ENCODE results near the gene NOX5.
A peak's percentile ranks its signal among the peaks of the same experiment; 100 is the strongest.

Gene NOX5

DNA sequence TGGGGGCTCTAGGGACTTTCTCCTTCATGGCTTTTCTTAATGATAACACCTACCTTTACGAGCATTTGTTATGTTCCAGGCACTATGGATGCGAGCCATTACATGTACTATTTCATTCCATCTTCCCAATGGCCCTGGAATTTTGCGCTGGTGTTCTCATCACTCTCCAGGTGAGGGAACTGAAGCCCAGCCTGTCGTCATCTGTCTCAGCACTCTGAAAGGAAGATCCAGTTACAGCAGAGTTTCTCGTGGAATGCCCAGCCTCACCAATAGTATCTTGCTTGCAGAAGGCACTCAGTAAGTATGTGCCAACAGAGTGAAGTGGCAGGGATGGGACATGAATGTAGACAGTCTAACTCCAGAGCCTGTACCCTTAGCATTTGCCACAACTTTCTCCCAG, 56.8 kb downstream of the NOX5 start:
- H3K4me1 Mint-ChIP-seq, result peaks cover 7% of the 10 kb centered on the region
- peaks cover 2% of the 10 kb centered on the region for H3K9me3 Mint-ChIP-seq
- DNase-seq (ENCODE audit: low spot score in 2 of 2) (no peak), ATAC-seq (no peak)
- H3K4me3 Mint-ChIP-seq, result no peak overlapping the region
- H3K27ac Mint-ChIP-seq, result no peak overlapping the region
- no peaks in the 10 kb centered on the region for H3K36me3 Mint-ChIP-seq

DNA sequence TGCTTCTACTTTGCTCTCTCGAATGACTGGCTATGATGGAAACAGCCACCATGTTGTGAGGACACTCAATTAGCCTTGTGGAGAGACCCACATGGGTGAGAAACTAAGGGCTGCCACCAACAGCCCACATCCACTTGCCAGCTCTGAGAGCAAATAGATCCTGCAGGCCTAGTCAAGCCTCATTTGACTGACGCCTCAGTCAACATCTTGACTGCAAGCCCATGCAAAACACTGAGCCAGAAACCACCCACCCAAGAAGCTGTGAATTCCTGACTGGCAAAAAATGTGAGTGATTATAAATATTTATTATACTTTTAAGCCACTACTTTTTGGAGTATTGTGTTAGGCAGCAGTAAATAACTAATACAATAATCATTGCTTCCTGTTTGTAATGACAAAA, 58.4 kb downstream of the NOX5 start:
- Mint-ChIP-seq H3K9me3 (peaks cover 2% of the 10 kb centered on the region), H3K36me3 (no peaks in the 10 kb centered on the region), H3K4me3 (no peak overlapping the region), H3K27ac (no peak overlapping the region), H3K4me1 (peaks cover 7% of the 10 kb centered on the region)
- ATAC-seq, result no peak
- no peak for DNase-seq (ENCODE audit: low spot score in 2 of 2)

DNA sequence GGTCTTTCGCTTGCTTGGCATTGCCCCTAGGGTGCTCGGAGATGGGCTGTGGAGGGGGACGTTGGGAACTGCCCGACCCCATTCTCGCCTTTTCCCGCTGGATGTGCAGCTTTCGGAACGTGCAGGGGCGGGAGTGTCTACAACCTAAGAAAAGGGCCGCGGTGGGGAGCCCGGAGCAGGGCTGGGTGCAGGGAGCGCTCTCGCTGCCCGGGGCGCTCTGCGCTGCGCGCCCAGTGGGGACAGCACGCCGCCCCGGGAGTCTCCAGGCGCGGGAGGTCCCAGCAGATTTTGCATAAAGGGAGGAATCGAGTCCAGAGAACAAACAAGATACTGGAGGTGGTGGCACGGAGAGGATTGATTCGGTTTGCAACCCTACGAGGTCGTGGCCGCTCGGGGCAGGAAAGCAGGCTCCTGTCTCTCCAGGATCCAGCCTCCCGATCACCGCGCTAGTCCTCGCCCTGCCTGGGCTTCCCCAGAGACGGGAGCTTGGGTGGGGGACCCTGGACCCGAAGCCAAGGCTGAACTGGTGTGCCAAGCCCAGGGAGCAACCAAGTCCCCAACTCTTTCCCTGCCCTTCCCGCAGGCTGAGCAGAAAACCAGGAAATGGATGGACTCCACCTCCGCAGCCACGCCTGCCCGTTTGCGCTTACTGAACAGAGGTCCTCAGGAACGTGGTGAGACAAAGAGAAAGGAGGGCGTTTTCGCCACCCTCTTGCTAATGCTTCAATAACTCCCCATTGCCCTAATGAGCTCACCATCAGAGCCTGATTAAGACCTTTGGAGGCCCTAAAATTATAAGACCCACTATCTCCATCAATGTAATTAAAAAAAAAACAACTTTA, 59.7 kb downstream of the NOX5 start:
- ATAC-seq (no peak), DNase-seq (ENCODE audit: low spot score in 2 of 2) (no peak)
- no peak overlapping the region for H3K27ac Mint-ChIP-seq
- H3K4me1 Mint-ChIP-seq, result peaks cover 7% of the 10 kb centered on the region
- H3K9me3 Mint-ChIP-seq, result peaks cover 2% of the 10 kb centered on the region
- no peak overlapping the region for H3K4me3 Mint-ChIP-seq
- H3K36me3 Mint-ChIP-seq, result no peaks in the 10 kb centered on the region

DNA sequence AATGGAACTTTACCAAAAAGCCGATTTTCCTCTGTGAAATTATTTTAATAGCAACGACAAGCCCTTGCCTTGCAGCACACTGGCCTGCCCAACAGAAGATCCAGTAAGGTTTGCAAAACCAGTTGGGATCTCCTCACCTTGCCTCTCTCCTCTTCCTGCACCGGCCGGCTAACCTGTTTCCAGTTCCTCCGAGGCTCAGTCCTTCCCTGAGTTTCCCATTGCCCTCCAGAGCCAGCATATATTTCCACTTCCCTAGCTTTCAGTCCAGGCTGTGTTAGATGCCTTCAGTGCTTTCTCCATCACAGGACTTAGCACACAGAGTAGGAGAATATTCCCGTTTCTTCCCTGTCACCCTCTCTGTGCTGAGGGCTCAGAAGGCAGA, 60.3 kb downstream of the NOX5 start:
- H3K36me3 Mint-ChIP-seq, result no peaks in the 10 kb centered on the region
- no peak for ATAC-seq
- peaks cover 7% of the 10 kb centered on the region for H3K4me1 Mint-ChIP-seq
- no peak overlapping the region for H3K4me3 Mint-ChIP-seq
- no peak overlapping the region for H3K27ac Mint-ChIP-seq
- H3K9me3 Mint-ChIP-seq, result peaks cover 2% of the 10 kb centered on the region
- DNase-seq (ENCODE audit: low spot score in 2 of 2), result no peak

DNA sequence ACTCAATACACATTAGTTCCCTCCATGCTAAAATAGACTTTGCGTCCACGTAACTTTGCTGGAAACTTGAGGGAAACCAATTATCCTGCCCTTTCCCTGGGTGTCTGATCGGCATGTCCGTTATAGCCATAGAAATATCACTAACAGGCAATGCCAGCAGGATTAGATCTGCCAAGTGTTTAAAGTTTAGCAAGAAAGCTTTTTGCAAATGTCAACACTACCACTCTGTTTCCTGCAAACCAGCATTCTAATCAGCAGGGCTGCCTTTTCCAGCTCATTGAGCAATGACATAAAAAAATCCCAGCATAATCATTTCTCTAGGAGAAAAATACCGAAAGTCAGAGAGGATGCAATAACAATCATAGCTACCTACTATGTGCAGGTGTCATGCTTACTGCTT, 60.9 kb downstream of the NOX5 start:
- H3K4me1 Mint-ChIP-seq, result peaks cover 7% of the 10 kb centered on the region
- no peak overlapping the region for H3K27ac Mint-ChIP-seq
- H3K36me3 Mint-ChIP-seq, result no peaks in the 10 kb centered on the region
- no peak overlapping the region for H3K4me3 Mint-ChIP-seq
- peaks cover 2% of the 10 kb centered on the region for H3K9me3 Mint-ChIP-seq
- DNase-seq (ENCODE audit: low spot score in 2 of 2) (no peak), ATAC-seq (no peak)

DNA sequence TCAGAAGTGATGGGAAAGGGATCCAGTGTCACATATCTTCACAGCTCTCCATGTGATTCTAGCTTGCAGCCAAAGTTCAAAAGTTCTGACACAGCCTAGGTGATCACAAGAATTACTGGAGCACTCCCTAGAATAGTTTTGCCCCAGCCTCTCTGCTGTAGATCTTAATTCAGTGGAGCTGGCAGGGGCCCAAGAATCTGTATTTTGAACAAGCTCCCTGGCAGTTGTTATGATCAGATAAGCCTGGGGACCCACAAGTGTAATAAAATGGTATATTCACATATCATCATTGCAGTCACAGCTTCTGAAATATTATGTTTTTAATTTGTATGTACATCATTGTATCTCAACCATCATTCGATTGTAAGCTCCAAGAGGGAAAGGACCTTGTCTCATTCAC, 62.3 kb downstream of the NOX5 start:
- Mint-ChIP-seq H3K9me3 (no peaks in the 10 kb centered on the region), H3K4me1 (peaks cover 13% of the 10 kb centered on the region), H3K4me3 (no peak overlapping the region), H3K27ac (no peak overlapping the region), H3K36me3 (no peaks in the 10 kb centered on the region)
- ATAC-seq, result no peak
- no peak for DNase-seq (ENCODE audit: low spot score in 2 of 2)

DNA sequence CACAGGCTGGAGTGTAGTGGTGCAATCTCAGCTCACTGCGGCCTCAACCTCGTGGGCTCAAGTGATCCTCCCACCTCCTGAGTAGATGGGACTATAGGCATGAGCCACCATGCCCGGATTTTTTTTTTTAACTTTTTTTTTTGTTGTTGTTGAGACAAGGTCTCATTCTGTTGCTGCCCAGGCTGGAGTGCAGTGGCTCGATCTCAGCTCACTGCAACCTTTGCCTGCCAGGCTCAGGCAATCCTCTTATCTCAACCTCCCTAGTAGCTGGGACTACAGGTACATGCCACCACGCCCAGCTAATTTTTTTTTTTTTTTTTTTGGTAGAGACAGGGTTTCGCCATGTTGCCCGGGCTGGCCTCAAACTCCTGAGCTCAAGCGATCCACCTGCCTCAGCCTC, 64.1 kb downstream of the NOX5 start:
- no peak overlapping the region for H3K4me3 Mint-ChIP-seq
- no peak for DNase-seq (ENCODE audit: low spot score in 2 of 2)
- H3K4me1 Mint-ChIP-seq, result peaks cover 9% of the 10 kb centered on the region
- no peak overlapping the region for H3K27ac Mint-ChIP-seq
- H3K36me3 Mint-ChIP-seq, result no peaks in the 10 kb centered on the region
- H3K9me3 Mint-ChIP-seq, result no peaks in the 10 kb centered on the region
- no peak for ATAC-seq

DNA sequence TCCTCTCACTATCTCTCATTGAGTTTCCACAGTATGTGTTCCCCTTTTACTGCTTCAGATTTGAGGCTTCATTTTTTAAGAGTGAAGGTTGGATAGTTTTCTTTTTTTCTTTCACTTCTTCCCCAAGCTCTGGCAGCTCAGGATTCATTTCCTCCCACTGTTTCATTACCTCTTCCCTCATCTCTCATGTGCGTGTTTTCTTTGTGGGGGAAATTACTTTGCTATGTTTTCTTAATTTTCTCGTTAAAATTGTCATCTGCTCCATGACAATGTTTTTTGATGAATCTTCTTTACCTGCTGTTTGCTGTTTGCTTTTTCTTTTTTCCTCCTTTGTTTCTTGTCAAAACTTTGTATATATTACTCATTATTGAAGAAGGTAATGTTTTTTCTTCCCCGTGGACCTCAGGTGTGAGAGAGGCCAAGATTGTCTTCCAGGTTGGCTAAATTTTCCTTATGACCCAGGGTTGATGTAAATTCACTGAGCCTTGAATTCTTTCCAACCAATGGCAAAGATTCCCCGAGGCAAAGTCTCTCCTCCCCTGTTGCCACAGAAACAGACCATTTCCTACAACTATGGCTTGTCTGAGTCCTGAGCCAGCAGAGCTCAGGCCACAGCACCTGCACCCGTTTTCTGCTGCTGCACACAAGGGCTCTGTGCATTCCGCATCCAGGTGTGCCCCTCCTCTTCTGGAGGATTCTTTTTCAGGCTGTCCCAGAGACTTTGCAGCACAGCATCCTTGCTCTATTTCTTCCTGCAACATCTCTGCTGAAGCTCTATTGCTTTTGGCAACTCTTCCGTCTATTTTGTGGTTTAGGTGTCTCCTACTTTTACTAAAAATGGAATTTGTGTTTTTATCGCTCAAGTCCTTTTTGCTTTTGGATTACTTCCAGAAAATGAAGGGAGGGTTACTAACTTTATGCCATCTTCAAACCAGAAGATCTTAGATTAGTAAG, 66.1 kb downstream of the NOX5 start:
- H3K27ac Mint-ChIP-seq, result no peak overlapping the region
- no peaks in the 10 kb centered on the region for H3K36me3 Mint-ChIP-seq
- no peaks in the 10 kb centered on the region for H3K9me3 Mint-ChIP-seq
- H3K4me1 Mint-ChIP-seq, result peaks cover 6% of the 10 kb centered on the region
- no peak overlapping the region for H3K4me3 Mint-ChIP-seq
- DNase-seq (ENCODE audit: low spot score in 2 of 2) (no peak), ATAC-seq (no peak)

DNA sequence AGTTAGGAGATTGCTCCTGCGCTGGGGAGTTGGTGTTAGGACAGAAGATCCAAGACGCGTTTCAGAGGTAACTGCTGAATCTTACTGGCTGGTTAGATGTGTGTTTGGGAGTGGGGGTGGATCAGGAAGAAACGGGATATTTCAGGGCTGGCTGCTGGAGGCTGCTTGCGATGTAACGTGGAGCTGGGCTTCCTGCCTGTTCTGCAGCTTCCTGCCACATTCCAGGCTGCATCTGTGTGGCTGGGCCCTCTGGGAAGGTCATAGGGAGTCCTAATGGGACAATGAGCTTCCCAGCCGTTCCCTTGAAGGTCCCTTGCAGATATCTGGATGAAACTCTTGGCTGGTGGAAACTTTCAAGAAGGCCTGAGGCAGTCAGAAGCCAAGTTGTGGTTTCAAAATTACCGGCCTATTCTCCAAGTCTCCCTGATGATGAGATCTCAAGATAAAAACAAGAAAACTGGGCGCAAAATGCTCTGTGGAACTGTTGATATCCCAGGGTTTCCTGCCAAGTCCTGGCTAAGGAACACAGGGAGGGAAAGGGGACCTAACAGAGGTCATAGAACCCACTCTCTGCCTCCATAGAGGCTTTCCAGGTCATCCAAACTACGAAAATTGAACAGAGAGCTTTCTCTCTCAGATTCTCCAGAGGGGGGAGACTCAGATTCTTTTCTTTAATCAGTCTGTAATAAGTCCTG, 67.0 kb downstream of the NOX5 start:
- DNase-seq (ENCODE audit: low spot score in 2 of 2), result no peak
- H3K4me1 Mint-ChIP-seq, result peaks cover 6% of the 10 kb centered on the region
- no peaks in the 10 kb centered on the region for H3K9me3 Mint-ChIP-seq
- no peak overlapping the region for H3K27ac Mint-ChIP-seq
- no peaks in the 10 kb centered on the region for H3K36me3 Mint-ChIP-seq
- no peak for ATAC-seq
- no peak overlapping the region for H3K4me3 Mint-ChIP-seq

DNA sequence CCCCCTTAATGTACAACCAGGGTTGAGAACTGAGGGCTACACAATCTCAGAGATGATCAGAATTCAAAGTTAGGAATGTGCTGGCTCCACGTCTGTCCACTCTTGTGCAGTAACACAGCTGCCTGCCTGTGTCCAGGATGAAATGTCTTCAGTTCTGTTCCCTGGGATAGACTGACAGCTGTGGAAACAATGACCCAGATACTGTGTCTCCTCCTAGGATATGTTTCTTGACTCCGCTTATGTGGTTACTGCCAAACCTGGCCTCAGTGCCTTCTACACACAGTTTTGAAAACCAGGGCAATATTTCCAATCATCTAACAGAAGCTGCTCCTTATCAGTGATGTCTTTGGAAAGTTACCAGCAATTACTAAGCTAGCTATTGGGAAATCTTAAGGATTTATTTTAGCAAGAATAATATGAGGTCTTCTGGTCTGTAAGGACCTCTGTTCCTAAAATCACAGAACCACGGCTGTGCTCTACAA, 67.6 kb downstream of the NOX5 start:
- no peak for DNase-seq (ENCODE audit: low spot score in 2 of 2)
- ATAC-seq, result no peak
- Mint-ChIP-seq H3K9me3 (no peaks in the 10 kb centered on the region), H3K4me3 (no peak overlapping the region), H3K27ac (no peak overlapping the region), H3K4me1 (peaks cover 6% of the 10 kb centered on the region), H3K36me3 (no peaks in the 10 kb centered on the region)

DNA sequence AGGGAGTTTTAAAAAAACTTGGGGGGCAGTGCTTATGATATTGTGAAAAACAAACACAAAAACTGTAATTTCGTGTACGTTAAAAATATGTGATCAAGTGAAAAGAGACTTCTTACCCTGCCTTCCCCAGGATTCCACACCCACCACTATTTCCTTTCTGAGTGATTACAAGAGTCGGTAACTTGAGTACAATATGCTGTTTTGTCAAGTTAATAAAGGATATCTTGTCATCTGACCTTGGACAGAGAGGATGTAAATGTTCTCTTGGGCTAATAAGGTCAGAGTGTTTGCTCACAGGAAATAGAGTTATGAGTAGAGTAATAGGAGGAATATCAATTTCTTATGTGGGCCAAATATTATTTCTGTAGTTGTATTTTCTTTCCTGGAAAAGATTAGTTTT, 68.1 kb downstream of the NOX5 start:
- peak; percentile 37 for ATAC-seq
- H3K27ac Mint-ChIP-seq, result no peak overlapping the region
- no peak for DNase-seq (ENCODE audit: low spot score in 2 of 2)
- no peaks in the 10 kb centered on the region for H3K36me3 Mint-ChIP-seq
- H3K4me1 Mint-ChIP-seq, result peaks cover 6% of the 10 kb centered on the region
- no peaks in the 10 kb centered on the region for H3K9me3 Mint-ChIP-seq
- H3K4me3 Mint-ChIP-seq, result no peak overlapping the region

DNA sequence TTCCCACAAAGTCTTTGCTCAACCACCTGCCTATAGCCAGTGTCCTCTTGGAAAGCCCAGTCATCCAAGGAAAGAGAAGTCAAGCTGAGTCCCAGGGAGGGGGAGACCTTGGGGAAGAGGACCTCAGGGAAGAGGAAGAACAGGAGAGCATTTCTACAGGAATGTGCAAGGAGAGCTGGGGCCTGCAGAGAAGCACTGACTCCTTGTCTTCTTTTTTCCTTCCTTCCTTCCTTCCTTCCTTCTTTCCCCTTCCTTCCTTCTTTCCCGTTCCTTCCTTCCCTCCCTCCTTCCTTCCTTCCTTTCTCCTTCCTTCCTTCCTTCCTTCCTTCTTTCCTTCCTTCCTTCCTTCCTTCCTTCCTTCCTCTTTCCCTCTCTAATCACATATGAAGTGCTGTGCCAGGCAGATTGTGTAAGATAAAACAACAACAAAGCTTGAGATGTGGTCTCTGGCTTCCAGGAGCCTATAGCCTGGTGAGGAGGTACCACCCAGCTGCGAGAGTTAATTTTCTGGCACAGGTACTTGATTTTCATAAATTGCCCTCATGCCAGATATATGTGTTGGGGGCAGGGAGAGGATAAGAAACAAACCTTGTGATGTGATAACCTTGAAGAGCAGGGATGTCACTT, 70.0 kb downstream of the NOX5 start:
- H3K27ac Mint-ChIP-seq, result no peak overlapping the region
- no peaks in the 10 kb centered on the region for H3K9me3 Mint-ChIP-seq
- no peak overlapping the region for H3K4me3 Mint-ChIP-seq
- no peak for DNase-seq (ENCODE audit: low spot score in 2 of 2)
- peaks cover 6% of the 10 kb centered on the region for H3K4me1 Mint-ChIP-seq
- no peak for ATAC-seq
- H3K36me3 Mint-ChIP-seq, result no peaks in the 10 kb centered on the region

DNA sequence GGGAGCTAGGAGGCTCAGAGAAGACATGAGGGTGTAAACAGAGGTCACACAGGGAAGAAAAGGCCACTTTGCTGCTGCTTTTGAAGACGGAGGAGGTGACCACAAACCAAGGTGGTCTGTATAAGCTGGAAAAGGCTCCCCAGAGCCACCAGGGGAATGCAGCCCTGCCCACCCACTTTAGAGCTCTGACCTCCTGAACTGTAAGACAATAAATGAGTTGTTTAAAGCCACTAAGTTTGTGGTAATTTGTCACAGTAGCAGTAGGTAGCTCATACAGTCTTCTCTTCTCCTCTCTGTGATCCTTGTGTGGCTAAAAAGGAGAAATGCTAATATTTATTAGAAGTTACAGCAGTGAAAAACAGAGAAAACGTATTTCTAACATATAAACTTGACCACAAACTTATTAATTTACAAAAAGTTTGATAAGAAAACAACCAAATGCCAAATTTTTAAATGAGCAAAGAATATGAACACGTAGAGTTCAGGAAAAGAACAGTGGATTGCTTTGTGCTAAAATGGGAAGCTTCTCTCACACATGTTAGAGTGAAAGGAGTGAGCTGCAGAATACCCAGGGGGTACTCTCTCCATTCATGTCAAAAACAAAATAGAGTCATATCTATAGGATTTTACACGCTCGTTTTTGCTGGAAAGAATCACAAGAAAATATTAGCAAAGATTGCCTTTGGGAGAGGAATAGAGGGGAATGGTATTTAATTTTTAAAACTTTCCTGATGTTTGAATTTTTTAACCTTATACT, 71.0 kb downstream of the NOX5 start:
- no peak for DNase-seq (ENCODE audit: low spot score in 2 of 2)
- peaks cover 6% of the 10 kb centered on the region for H3K4me1 Mint-ChIP-seq
- H3K4me3 Mint-ChIP-seq, result no peak overlapping the region
- ATAC-seq, result no peak
- no peak overlapping the region for H3K27ac Mint-ChIP-seq
- no peaks in the 10 kb centered on the region for H3K9me3 Mint-ChIP-seq
- H3K36me3 Mint-ChIP-seq, result no peaks in the 10 kb centered on the region

DNA sequence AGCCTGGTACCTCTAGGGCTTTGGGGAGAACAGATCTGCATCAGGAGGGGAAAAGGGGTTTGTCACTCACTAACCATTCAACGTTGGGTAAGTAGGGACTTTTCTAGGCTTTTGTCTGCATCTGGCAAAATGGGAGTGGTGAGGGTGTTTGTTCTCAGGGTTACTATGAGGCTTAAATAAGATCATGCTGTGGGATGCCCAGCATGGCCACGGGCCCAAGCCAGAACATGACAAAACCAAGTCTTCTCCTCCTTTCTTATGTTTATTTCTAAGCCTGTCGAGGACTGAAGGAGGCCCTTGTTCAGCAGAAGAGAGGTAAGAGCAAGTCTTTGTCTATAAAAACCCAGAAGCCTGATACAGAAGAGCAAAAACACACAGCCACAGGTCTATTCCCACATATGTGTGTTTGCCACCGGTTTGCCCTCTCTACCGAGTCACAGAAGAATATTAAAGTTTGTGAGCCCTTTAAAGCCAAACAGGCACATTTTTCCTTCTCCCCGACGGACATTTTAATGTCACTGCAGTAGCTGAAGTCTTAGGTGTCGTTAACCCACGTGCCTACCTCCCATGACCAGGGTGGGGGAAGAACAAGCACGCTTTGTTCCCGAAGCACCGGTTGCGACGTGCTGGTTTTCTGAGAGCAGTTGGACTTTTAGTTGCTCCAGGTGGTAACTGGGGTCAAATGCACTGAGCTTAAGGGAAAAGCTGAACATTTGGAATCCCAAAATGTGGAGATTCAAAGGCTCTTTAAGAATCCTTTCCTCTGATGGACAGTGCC, 72.1 kb downstream of the NOX5 start:
- ATAC-seq, result no peak
- Mint-ChIP-seq H3K27ac (no peak overlapping the region), H3K36me3 (no peaks in the 10 kb centered on the region), H3K9me3 (no peaks in the 10 kb centered on the region), H3K4me1 (no peaks in the 10 kb centered on the region), H3K4me3 (no peak overlapping the region)
- DNase-seq (ENCODE audit: low spot score in 2 of 2), result no peak
